Measurements from ENCODE around the gene USP48.

- TF ChIP-seq, protein P1, sequence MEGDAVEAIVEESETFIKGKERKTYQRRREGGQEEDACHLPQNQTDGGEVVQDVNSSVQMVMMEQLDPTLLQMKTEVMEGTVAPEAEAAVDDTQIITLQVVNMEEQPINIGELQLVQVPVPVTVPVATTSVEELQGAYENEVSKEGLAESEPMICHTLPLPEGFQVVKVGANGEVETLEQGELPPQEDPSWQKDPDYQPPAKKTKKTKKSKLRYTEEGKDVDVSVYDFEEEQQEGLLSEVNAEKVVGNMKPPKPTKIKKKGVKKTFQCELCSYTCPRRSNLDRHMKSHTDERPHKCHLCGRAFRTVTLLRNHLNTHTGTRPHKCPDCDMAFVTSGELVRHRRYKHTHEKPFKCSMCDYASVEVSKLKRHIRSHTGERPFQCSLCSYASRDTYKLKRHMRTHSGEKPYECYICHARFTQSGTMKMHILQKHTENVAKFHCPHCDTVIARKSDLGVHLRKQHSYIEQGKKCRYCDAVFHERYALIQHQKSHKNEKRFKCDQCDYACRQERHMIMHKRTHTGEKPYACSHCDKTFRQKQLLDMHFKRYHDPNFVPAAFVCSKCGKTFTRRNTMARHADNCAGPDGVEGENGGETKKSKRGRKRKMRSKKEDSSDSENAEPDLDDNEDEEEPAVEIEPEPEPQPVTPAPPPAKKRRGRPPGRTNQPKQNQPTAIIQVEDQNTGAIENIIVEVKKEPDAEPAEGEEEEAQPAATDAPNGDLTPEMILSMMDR (IDR thresholded peaks at IDR 0.05; ENCODE audit: low read length), result no peak
- TF ChIP-seq EZH2 (optimal IDR thresholded peaks at IDR 0.05; ENCODE audit: low read depth, low read length), result no peak
Measured at GRCh38 chr1:21668951-21669257, 114.0 kb downstream of the USP48 start.
